NK-92 (cell line): ENCODE data around the gene PIGA.
A peak's percentile ranks its signal among the peaks of the same experiment; 100 is the strongest.

Source experiments
- DNase-seq: peaks from one replicate; lab custom pipeline; 2025; ENCODE audit not compliant: unreplicated experiment; lab: John Stamatoyannopoulos, UW

The PIGA gene, protein sequence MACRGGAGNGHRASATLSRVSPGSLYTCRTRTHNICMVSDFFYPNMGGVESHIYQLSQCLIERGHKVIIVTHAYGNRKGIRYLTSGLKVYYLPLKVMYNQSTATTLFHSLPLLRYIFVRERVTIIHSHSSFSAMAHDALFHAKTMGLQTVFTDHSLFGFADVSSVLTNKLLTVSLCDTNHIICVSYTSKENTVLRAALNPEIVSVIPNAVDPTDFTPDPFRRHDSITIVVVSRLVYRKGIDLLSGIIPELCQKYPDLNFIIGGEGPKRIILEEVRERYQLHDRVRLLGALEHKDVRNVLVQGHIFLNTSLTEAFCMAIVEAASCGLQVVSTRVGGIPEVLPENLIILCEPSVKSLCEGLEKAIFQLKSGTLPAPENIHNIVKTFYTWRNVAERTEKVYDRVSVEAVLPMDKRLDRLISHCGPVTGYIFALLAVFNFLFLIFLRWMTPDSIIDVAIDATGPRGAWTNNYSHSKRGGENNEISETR

DNA sequence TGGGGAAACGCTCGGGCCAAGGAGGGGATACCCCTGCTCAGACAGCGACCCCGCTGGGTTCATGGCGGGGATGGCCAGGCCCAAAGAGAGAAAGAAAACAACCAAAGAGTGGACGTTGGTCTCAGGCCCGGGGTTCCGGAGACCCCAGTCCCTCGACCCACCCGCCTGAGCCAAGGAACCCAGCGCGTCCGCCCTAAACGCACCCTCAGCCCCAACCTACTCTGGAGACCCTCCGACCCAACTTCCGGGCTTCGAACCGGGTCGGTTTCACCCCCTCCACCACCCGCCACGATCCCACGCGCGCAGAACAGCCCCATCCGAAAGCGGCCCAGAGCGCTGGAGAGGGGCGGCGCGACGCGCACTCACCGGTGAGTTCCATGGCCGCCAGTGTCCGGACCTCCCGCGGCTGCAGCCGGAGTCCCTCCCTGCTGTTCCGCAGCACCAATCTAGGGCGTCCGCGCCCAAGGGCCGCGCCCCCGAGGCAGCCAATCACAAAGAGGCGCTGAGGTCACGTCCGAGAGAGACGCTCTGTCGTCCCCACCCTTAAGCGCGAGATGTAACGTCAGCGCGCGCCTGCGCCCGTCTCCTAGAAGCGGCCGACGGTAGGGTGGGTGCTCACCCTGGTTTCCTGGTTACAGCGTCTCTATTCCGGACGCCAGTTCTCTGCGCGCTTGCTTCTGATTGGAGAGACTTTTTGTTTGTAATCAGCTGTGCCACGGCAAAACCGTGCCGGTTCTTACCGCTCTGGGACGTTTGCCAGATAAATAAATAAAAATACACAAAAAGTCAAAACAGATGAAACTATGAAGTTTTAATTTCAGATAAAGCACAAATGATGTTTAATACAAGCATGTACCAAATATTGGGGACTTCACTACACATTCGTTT lies at the start of gene PIGA:
TSS of gene PIGA (minus strand) at position 389 of the 888 bp plus-strand sequence. CDS start 3,593 bp downstream, outside the sequence.
- DNase-seq = peak; percentile 60

DNA sequence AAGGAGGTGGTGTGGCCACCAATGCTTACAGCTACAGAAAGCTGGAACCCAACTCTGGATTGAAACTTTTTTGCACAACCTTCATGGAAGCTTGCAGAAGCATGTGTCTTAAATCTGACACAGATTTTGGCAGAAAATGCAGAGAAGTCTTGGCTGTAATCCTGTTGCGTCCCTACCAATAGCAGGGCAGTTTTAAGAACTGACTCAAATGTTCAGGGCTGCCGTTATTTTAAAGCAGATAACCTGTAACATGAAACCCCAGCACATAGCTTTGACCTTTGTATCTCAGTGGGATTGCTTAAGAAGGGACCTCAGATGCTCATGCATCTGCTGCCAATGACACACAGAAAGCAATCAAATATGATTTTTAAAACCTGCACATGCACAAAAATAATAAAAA lies 49.0 kb upstream of the PIGA start, which contains the start of gene VEGFD:
TSS of gene VEGFD (minus strand) at position 110 of the 400 bp plus-strand sequence. CDS start 467 bp downstream, outside the sequence.
- DNase-seq = no peak

DNA sequence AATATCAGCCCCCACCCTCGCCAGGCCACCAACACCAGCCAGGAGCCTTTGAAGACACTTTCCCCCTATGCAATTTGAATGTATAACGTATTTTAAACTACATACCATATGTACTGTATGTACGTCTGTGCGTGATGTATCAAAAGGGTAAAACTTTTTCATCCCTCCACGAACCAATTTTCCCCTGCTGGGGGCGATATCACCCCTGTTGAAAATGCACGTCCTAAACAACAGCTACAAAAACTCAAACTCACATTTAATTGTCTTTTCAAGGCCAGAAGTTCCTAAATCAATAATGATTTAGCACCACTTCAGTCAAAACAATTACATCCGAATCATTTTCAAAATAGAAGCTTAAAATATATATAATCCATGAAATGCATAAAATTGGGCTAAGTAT lies 47.5 kb upstream of the PIGA start:
- DNase-seq = no peak

DNA sequence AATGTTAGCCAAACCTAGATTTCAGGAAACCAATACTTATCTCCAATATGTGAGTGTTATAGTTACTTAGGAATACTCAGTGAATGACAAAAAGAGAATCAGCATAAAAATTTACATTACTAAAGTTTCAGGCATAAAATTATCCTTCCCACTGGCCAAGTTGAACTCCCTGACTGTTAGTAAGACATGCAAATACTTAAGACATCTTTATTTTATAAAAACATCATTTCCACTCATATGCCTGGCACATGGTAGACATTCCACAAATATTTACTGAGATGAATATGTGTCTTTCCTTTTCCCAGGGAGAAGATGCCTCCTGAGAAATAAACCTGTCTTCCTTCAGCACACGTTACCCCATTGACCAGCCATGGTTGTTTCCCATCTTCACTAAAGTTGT lies 41.6 kb upstream of the PIGA start:
- DNase-seq = no peak

DNA sequence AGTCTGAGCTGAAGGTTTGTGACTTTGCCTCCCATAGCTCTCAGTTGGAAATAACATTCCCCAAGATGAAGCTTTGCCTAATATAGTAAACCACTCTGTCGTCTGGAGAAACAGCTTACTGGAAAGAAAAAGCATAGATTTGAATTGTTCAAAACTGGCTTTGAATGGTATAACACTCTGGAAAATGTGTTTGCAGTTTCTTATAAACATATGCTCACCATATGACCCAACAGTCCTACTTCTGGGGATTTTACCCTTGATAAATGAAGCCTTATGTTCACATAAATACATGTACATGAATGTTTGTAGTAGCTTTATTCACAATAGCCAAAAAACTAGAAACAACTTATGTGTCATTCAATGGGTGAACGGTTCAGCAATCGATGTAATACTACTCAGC lies 38.7 kb upstream of the PIGA start:
- DNase-seq = no peak

DNA sequence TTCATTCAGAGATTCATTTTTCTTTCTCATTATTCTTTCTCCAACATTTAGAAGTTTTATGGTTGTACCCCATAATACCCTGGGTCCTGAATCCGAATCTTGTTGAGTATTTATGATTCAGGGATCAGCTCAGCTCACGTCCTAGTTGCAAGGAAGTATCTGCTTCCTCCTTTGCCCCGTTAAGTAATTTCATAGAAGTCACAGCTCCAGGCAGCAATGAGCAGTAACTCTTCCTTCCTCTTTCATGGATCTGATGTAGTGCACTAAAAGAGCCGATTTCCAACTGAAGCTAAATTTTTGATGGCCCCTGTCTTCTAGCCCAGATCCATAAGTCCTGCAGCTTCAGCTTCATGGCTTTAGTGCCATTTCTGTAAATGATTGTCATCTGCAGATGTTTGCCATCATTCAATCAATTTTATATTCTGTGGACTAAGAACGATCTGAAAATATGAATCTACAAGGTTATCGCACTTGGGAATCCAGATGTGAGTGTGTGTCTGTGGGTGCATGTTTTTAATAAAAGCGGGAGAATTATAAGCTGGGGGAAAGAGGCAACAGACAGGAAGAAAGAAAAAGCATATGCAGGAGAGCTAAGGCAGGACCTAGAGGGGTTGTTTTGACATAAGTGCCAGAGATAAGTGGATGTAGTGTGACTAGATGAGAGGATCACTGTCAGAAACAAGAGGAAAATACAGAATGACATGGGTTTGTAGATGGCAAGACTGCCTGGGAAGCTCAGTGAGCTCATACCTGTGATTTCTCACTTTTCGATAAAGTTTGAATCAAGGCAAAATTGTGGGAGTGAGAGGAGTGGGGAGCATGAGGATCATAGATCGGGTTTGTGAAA lies 31.4 kb upstream of the PIGA start:
- no peak for DNase-seq

DNA sequence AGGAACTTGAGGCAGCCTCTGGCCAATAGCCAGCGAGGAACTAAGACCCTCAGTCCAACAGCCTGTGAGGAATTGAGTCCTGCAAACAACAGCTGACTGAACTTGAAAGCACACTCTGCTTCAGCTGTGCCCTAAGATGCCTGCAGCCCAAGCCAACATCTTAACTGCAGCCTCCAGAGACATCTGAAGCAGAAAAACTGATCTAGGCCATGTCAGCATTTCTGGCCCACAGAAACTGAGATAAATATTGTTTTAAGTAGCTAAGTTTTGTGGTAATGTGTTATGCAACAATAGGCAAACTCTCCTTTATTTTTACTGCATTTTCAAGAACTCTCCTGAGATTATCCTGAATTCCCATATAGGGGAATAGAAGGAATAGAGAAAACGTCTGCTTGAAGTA lies 24.4 kb upstream of the PIGA start:
- no peak for DNase-seq

DNA sequence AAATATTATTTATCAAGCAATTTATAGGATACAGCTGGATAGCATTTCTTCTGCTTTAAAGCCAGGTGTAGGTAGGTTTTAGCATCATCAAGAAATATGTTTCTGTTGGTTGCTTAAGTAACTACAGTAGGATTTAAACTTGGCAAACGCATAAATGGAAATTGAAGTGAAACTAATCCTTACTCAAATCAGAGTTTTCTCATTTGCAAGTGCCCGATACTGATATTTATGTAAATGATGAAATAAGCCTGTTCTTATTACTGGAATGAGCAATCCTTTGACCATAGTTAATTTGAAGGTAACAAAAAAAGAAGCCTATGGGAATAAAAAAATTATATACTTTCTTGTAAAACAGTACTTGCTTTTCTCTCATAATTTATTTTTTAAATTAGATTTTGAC lies 23.2 kb upstream of the PIGA start:
- no peak for DNase-seq

DNA sequence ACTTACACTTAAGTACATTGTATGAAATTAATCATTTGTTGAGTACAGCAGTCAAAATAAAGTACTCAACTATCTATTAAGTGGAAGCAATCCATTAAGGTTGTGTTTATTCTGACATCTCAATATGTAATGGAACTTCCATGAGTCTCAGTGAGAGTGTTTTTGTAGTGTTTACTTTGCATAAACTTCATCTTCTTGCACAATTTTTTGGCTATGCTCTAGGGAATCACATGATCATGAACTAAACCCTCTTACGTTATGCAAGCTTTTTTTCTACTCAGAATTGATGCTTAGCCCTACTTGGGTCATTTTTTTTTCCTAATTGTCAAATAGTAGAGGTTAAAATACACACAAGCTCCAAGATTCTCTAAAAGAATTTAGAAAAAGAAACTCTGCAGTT lies 21.1 kb upstream of the PIGA start:
- no peak for DNase-seq

DNA sequence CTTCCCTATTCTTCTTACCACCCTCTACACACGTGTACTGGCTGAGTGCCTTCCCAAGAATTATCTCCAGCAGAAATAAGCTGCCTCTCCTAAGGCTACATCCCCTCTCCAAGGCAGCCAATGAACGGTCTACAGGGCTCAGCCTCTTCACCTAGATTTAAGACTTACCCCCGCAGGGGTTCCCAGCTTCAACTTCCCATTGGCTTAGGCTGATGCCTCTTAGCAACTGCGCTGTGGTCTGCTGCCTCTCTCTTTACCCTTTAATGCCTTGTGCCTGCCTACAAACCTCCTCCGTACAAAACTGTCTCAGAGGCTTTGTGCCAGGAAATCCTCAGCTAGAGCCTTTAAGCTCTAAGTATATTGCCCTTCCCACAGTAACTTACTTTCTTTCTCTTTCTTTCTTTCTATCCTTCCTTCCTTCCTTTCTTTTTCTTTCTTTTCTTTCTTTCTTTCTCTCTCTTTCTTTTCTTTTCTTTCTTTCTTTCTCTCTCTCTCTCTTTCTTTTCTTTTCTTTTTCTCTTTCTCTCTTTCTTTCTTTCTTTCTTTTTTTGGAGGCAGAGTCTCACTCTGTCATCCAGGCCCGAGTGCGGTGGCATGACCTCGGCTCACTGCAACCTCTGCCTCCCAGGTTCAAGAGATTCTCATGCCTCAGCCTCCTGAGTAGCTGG lies 15.1 kb upstream of the PIGA start:
- no peak for DNase-seq

DNA sequence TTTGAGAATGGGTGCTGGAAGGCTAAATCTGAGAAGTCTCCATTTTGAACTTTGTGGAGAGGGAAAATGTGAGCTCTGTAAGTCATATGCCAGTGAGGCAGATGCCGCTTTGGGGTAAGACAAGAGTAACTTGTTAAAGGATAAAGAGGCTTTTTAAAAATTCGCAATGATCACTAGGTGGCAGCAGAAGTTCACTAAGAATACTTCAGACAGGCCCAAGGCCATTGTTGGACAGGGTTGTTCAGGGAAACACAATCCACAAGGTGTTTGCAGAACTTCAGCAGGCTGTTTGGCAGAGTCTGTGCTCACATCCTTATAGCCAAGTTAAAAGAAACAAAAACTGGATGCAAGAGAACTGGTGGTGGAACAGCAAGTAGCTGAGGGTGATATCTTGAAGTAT lies 13.7 kb upstream of the PIGA start:
- DNase-seq = no peak

DNA sequence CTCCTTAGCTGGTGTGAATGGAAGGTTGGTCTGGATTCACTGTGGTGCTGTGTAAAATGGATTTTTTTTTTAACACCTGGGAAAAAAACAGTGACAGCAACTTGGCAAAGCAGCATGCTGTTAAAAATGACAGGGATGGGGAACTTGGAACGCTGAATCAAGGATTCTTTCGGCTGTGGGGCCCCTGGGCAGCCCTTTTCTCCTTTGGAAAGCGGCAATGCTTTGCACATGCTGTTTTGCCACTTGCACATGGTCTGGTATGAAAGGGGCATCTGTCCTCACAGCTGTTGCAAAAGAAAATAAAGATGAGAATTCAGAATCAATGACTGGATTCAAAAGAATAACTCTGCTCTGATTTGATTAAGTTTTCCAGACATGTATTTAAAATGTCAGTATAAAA lies 10.7 kb upstream of the PIGA start:
- no peak for DNase-seq

DNA sequence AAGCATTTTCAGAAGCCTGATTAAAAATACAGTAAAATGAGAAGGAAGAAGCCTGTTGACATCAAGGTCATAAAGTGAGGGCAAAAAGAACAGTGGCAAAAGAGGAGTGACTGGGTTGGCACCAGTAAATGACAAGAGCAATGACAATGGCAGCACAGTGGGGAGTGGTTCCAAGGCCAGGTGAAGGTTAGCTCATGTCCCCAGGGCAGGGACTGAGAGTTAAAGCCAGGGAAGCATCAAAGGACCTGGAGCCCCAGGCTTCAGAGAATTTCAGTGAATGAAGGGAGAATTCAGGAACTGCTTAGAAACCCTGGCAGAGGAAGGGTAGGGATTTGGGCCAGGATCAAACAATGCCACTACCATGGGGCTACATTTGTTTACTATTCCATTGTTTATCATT lies 8.8 kb upstream of the PIGA start:
- DNase-seq = no peak

DNA sequence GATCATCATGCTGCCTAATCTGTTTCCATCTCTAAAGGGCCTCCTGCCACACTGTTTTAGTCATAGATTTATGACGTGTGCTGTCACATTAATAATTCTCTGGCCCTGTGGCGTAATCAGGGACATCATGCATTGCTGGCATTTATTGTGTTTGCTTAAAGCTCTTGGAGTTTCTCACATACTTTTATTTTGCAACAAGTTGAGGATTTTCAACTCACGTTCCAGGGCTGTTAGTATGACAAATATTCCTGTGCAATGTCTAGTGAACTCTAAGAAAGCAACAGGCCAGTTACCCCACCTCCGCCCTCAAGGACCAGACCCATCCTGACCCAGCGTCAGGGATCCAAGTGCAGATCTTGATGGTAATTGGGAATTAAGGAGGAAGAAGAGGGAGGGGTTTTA lies 7.8 kb upstream of the PIGA start:
- no peak for DNase-seq

DNA sequence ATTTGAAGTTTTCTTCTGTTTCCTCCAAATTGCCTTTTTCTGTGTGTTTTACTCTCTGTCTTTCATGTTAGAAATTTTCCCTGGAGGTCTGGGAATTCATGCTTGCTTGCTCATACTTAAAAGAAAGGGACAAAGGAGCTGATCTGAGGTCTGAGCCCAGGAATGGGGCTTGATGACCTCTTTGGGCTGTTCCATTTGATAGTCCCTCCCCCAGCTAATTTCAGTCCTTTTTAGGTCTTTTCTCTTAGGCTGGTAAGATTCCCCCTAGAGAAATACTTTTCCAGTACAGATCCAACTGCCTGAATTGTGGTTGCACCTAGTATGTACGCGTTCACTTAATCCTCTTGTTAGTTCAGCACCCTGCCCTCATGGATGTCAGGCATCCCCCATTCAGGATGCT lies 5.5 kb upstream of the PIGA start:
- DNase-seq = no peak

DNA sequence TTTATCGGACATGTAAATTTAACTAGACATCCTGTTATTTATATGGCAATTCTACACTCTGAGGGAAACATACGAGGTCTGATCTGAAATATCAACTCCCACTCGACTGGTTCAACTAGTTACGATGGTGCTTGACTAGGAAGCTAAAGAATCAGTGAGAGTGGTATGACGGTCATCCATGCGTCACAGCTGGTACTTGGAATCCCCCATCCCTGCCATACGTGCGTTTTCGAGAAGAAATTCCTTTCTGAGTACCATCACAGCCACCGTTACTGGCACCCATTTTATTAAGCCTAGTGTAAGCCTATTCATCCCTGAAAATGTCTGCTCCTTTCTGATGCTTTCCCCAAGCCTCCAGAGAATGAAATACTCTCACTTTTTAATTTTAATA lies 695 bp upstream of the PIGA start:
- DNase-seq = no peak

DNA sequence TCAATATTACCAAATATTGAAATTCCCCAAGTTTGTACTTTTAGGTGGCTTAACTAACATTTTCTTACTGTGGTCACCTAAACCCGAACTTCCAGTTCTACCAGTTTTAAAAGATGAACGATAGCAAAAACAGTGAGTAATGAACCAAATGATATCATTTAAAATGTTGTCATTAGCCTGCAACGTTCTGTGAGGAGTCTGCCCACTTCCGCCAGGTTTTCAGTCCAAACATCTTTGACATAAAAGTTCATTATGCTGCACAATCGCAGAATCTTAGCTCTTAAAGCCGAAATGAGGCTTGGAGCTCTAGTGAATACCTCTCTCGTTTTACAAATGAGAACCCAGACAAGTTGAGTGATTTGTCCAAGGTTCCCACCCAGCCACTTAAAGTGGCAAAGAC lies 762 bp downstream of the PIGA start:
- DNase-seq = no peak

DNA sequence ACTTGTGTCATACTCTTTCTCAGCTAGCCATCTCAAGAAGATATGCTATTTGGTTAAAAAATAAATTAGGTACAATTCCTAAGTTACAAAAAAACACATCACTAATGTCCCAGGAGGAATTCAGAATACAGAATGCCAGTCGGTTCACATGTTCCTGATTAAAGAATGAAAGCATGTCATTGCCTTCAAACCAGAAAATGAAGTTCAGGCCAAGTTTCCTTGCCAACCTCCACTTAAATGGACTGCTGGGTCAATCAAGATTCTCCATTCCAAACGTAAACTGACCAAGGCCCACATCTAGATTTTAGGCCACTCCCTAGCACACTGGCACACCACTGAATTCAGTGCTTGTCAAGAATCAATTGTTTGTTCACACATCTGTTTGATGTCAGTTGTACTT lies 6.5 kb downstream of the PIGA start:
- DNase-seq = no peak

DNA sequence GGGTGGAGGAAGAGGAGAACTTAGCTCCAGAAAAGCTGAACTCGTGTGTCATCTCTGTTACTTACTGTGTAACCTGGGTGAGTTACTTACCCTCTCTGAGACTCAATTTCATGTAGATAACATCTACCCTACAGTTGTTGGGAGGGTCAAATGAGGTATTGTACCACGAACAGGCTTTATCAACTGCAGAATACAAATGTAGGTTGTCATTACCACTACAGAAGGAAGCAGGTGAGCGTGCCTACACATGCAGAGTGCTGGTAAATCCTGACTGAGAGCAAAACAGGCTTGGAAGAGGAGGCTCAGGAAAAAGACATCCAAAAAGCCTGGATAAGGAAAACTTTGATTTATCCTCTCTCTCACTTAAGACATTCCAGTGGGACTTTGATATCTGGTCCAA lies 7.2 kb downstream of the PIGA start:
- no peak for DNase-seq

DNA sequence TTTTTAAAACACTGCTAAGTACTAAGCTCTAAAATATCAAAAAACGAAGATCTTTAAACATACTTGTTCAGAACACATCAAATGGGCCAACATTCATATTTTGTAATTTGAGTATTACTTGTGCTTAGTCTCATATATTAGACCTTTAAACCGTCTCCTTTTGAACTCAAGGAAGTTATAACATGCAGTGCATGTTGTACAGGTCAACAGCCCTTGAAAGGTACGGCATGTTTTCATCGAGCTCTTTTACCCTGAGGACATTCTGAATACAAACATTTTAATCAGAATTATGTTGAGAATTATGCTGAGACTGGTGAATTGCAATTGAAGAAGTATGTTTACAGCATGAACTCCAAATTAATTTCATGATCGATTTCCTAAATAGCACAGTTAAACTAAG lies 12.9 kb downstream of the PIGA start:
- DNase-seq = no peak

DNA sequence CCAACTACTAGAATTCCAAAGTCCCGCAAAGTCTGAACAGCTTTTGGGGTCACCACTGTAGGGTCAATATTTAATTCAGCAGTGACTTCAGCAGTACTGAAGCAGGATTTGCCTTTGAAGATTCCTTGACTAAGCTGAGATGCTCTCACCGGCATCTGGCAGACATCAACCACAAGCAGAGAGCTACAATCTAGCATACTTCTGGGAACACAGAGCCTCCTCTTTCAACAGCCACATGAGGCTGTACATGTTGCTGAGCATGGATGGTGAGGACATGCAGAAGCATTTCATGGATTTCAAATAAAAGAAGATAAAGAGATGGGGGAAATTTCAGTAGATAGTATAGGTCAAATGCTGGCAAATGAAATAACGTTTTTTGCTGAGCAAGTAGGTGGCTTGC lies 13.3 kb downstream of the PIGA start:
- DNase-seq = no peak
